Karpas-422 (cell line): ENCODE measurements around the gene SMYD4. TPM values are rescaled to one million over a fixed set of nuclear protein-coding genes. Genes with fewer than 3 reads are reported as not detected.
"Not testable (repeated sequence)": the region's sequence is repeated elsewhere in the genome, so short reads cannot be mapped to it uniquely, and the experiment has no call there.

Experiments
- DNase-seq: peaks from one replicate; pipeline ENCODE4 v3.0.0-alpha.2; 2015
- H2AFZ ChIP-seq: fragments of 200-600 bp; sonication (generic); 2 replicates; pipeline ENCODE4 v1.6.1; 2014; ENCODE audit warnings: antibody characterized with exemption, low read length, mixed read lengths
- H3K27ac ChIP-seq: fragments of 200-600 bp; sonication (generic); 2 replicates; pipeline ENCODE4 v1.5.1; 2014; ENCODE audit warnings: mild to moderate bottlenecking, low read length, moderate library complexity
- H3K27me3 ChIP-seq: fragments of 200-600 bp; sonication (generic); 2 replicates; pipeline ENCODE4 v1.6.1; 2014; ENCODE audit warnings: low read length, mixed read lengths
- H3K36me3 ChIP-seq: fragments of 200-600 bp; sonication (generic); 2 replicates; pipeline ENCODE4 v1.6.1; 2014; ENCODE audit warnings: low read length, mixed read lengths; ENCODE audit not compliant: insufficient read depth
- H3K4me1 ChIP-seq: fragments of 200-600 bp; sonication (generic); 2 replicates; pipeline ENCODE4 v1.6.1; 2014; ENCODE audit warnings: mild to moderate bottlenecking, low read length, mixed read lengths
- H3K4me2 ChIP-seq: fragments of 200-600 bp; sonication (generic); 2 replicates; pipeline ENCODE4 v1.6.1; 2014; ENCODE audit warnings: low read length, low read depth, mild to moderate bottlenecking; ENCODE audit not compliant: poor library complexity, severe bottlenecking
- H3K4me3 ChIP-seq: fragments of 200-600 bp; sonication (generic); 2 replicates; pipeline ENCODE4 v1.5.1; 2014; ENCODE audit warnings: mild to moderate bottlenecking, antibody characterized with exemption, low read length, mixed read lengths
- H3K79me2 ChIP-seq: fragments of 200-600 bp; sonication (generic); 2 replicates; pipeline ENCODE4 v1.6.1; 2014; ENCODE audit warnings: mild to moderate bottlenecking, low read length, mixed read lengths
- H3K9ac ChIP-seq: fragments of 200-600 bp; sonication (generic); 2 replicates; pipeline ENCODE4 v1.6.0; 2014; ENCODE audit warnings: low read length
- H3K9me2 ChIP-seq: fragments of 200-600 bp; sonication (generic), shearing (Covaris generic); replicated peaks from 2 replicates; pipeline ENCODE4 v1.6.0; 2014; ENCODE audit warnings: mild to moderate bottlenecking, low read length, moderate library complexity; ENCODE audit not compliant: insufficient read depth
- H3K9me3 ChIP-seq: fragments of 300-700, 200-600 bp; sonication (generic); 2 replicates; pipeline ENCODE4 v1.6.1; 2014; ENCODE audit warnings: low read length, mixed read lengths
- H4K20me1 ChIP-seq: fragments of 200-600 bp; sonication (generic); 2 replicates; pipeline ENCODE4 v1.6.1; 2014; ENCODE audit warnings: mild to moderate bottlenecking, antibody characterized with exemption, low read length, low read depth; ENCODE audit not compliant: insufficient read depth
- total RNA-seq: library from RNA; depleted of rRNA; stranded (reverse); fragments of >200 nt; shearing (Covaris generic); gene quantifications from 2 replicates; pipeline ENCODE4 v1.2.3, GENCODE V29; 2014; ENCODE audit warnings: low replicate concordance

The SMYD4 gene
- total RNA-seq, 1 experiment from 2014 or later: 13.9 TPM

GRCh38 chr17:1813088-1813487, 16.6 kb downstream of the SMYD4 start:
- Histone ChIP-seq H3K27me3 (no peaks in the 10 kb centered on the region), H2AFZ (no peak overlapping the region), H3K79me2 (peaks cover 16% of the 10 kb centered on the region), H4K20me1 (no peaks in the 10 kb centered on the region), H3K4me1 (no peaks in the 10 kb centered on the region), H3K27ac (no peak overlapping the region), H3K9ac (no peak overlapping the region), H3K4me3 (no peak overlapping the region), H3K9me3 (no peaks in the 10 kb centered on the region), H3K36me3 (no peaks in the 10 kb centered on the region; the same call in 1 of the 2 replicates), H3K9me2 (no peaks in the 10 kb centered on the region), H3K4me2 (no peak overlapping the region)
- no peak for DNase-seq

- Histone ChIP-seq H3K9me3 (no peaks in the 10 kb centered on the region), H3K4me3 (no peak overlapping the region), H3K27ac (no peak overlapping the region), H3K4me1 (no peaks in the 10 kb centered on the region), H3K4me2 (no peak overlapping the region), H3K79me2 (peaks cover 17% of the 10 kb centered on the region), H3K36me3 (no peaks in the 10 kb centered on the region; the same call in 1 of the 2 replicates), H3K9me2 (no peaks in the 10 kb centered on the region), H4K20me1 (no peaks in the 10 kb centered on the region), H2AFZ (no peak overlapping the region), H3K9ac (no peak overlapping the region), H3K27me3 (no peaks in the 10 kb centered on the region)
- DNase-seq: no peak
Measured at GRCh38 chr17:1810450-1811103, 19.1 kb downstream of the SMYD4 start.

GRCh38 chr17:1809815-1810214, 19.9 kb downstream of the SMYD4 start:
- not testable (repeated sequence) for H3K9me2 ChIP-seq, H3K4me2 ChIP-seq, H3K4me1 ChIP-seq

DNA sequence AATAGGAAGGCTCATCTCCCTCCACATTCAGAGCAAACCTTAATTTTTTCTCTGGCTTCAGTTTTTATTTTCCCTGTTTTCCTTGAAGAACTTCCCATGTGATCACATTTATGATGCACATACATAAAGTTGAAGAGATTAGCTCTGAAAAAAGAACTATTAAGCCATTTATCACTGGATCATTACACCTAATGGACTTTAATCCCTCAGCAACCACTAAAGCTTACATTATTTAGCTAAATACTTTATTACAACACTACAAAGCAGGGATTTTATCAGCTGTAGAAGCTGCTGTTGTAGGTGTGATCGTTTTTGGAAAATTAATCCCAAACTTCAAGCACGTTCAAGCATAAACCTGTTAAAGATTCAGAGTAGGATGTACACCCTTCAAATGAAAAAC, 21.1 kb downstream of the SMYD4 start:
- Histone ChIP-seq H3K9me3 (no peaks in the 10 kb centered on the region), H3K36me3 (peaks cover 6% of the 10 kb centered on the region; the same call in 1 of the 2 replicates), H3K4me1 (no peaks in the 10 kb centered on the region), H3K9me2 (no peaks in the 10 kb centered on the region), H3K27me3 (no peaks in the 10 kb centered on the region), H3K4me2 (no peak overlapping the region), H3K9ac (no peak overlapping the region), H3K27ac (no peak overlapping the region), H2AFZ (no peak overlapping the region), H3K79me2 (peaks cover 17% of the 10 kb centered on the region), H3K4me3 (no peak overlapping the region), H4K20me1 (no peaks in the 10 kb centered on the region)
- no peak for DNase-seq

More at GRCh38 chr17:1809815-1810214, 19.9 kb downstream of the SMYD4 start:
- not testable (repeated sequence) for DNase-seq, H3K4me3 ChIP-seq, H3K9me3 ChIP-seq, H3K27ac ChIP-seq, H3K36me3 ChIP-seq, H3K9ac ChIP-seq, H2AFZ ChIP-seq, H4K20me1 ChIP-seq, H3K27me3 ChIP-seq
- peaks cover 17% of the 10 kb centered on the region for H3K79me2 ChIP-seq

DNA sequence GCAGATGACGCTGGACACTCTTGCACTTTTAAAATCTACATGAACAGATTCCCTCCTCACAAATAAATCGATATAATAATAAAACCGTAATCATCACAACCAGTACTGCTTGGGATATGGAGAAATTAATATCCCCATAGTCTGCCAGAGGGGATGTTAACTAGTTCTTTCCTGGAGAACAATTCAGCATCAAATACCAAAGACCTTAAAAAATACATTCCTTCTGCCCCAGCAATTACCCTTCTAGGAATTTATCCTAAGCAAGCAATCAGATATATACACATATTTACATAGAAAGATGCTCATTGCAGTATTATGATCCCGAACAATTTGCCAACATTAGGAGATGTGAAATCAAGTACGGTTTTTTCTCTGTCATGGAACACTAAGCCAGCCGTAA, 21.8 kb downstream of the SMYD4 start:
- peaks cover 17% of the 10 kb centered on the region for H3K79me2 ChIP-seq
- no peak overlapping the region for H3K9ac ChIP-seq
- H3K4me2 ChIP-seq: no peak overlapping the region
- H3K4me1 ChIP-seq: no peaks in the 10 kb centered on the region
- no peaks in the 10 kb centered on the region for H3K9me2 ChIP-seq
- no peak for DNase-seq
- H4K20me1 ChIP-seq: no peaks in the 10 kb centered on the region
- no peak overlapping the region for H3K27ac ChIP-seq
- no peaks in the 10 kb centered on the region for H3K27me3 ChIP-seq
- H3K9me3 ChIP-seq: no peaks in the 10 kb centered on the region
- no peak overlapping the region for H2AFZ ChIP-seq
- H3K36me3 ChIP-seq: peaks cover 6% of the 10 kb centered on the region; the same call in 1 of the 2 replicates
- H3K4me3 ChIP-seq: no peak overlapping the region

- Histone ChIP-seq H3K4me3 (no peak overlapping the region), H3K36me3 (peaks cover 20% of the 10 kb centered on the region), H3K9ac (no peak overlapping the region), H3K27ac (no peak overlapping the region), H3K9me3 (no peaks in the 10 kb centered on the region), H3K9me2 (no peaks in the 10 kb centered on the region), H3K27me3 (no peaks in the 10 kb centered on the region), H3K4me2 (no peak overlapping the region), H3K79me2 (peaks cover 18% of the 10 kb centered on the region), H3K4me1 (no peaks in the 10 kb centered on the region), H2AFZ (no peak overlapping the region), H4K20me1 (no peaks in the 10 kb centered on the region)
- DNase-seq: no peak
Measured at GRCh38 chr17:1803280-1803679, 26.4 kb downstream of the SMYD4 start.

DNA sequence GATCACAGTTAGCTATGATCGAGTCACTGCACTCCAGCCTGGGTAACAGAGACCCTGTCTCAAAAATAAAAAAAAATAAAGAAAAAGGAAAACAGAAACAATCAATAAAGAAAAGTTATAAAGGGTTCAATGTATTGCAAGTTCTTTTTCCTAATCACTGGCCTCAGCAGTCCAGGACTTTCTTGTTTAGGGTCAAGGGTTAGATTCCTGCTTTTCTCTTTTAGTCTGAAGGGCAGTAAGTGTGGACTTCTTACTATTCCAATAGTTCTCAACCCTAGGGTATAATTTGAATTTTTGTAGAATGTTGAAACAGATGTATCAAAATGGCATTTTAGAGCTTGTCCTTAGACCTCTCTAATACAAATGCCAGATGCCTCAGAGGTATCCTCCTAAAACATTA, 27.3 kb downstream of the SMYD4 start:
- Histone ChIP-seq H2AFZ (no peak overlapping the region), H3K4me2 (no peak overlapping the region), H3K4me1 (peaks cover under 1% of the 10 kb centered on the region; the same call in 1 of the 2 replicates), H3K9me2 (no peaks in the 10 kb centered on the region), H4K20me1 (no peaks in the 10 kb centered on the region), H3K27me3 (no peaks in the 10 kb centered on the region), H3K9me3 (no peaks in the 10 kb centered on the region), H3K36me3 (peaks cover 20% of the 10 kb centered on the region), H3K79me2 (peaks cover 18% of the 10 kb centered on the region; the same call in 1 of the 2 replicates), H3K27ac (no peak overlapping the region), H3K9ac (no peak overlapping the region), H3K4me3 (no peak overlapping the region)
- no peak for DNase-seq

DNA sequence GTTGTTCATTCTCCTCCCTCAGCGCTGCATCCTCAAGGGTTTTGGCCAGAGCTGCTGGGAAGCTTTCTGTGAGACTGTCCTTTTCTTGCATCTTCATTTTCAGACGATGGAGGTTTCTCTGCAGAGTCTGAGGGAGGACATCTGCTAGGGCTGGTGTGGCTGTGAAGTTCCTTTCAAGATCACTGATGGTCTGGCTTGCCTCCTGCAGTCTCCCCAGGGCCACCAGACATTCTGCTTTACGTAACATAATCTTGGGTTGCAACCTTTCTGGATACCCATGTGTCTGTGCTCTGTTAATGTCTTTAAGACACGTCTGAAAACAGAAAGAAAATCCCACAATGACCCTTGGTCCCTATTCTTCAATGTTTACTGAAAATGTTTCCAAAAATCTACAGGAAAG, 29.0 kb downstream of the SMYD4 start:
- Histone ChIP-seq H3K4me1 (peaks cover 7% of the 10 kb centered on the region; the same call in 1 of the 2 replicates), H3K79me2 (peaks cover 27% of the 10 kb centered on the region; the same call in 1 of the 2 replicates), H3K9me3 (no peaks in the 10 kb centered on the region), H3K4me3 (no peak overlapping the region), H3K27me3 (no peaks in the 10 kb centered on the region), H4K20me1 (no peaks in the 10 kb centered on the region), H3K4me2 (no peak overlapping the region), H3K27ac (no peak overlapping the region), H2AFZ (no peak overlapping the region), H3K36me3 (peaks cover 23% of the 10 kb centered on the region), H3K9me2 (no peaks in the 10 kb centered on the region), H3K9ac (no peak overlapping the region)
- DNase-seq: no peak
